WTC11 (cell line): ENCODE results near the gene PAFAH2. TPM values are rescaled to one million over a fixed set of nuclear protein-coding genes. Genes with fewer than 3 reads are reported as not detected.

Experiments
- ATAC-seq: fragments of 200-7000 bp; cut with Tn5 transposase; 2 replicates; pipeline ENCODE4 v1.10.0; 2021; ENCODE audit warnings: mild to moderate bottlenecking, moderate library complexity
- CTCF ChIA-PET: fragments of 300-600 bp; sonication (Branson Sonifier 250); formaldehyde crosslinking; loops from one replicate; lab custom pipeline; 2021; ENCODE audit warnings: antibody characterized with exemption; lab: Charles Lee
- POLR2A ChIA-PET: fragments of 350-600 bp; sonication (Branson Sonifier 250); formaldehyde crosslinking; loops from one replicate; lab custom pipeline; 2021; ENCODE audit warnings: antibody characterized with exemption; lab: Charles Lee
- DNase-seq: peaks from one replicate; pipeline ENCODE4 v3.0.0; 2021; ENCODE audit warnings: low spot score
- H3K27ac Mint-ChIP-seq: 2 replicates; pipeline ENCODE4 v1.8.0; 2021; ENCODE audit warnings: mixed read lengths
- H3K27me3 Mint-ChIP-seq: 2 replicates; pipeline ENCODE4 v1.8.0; 2021; ENCODE audit warnings: low read depth, mild to moderate bottlenecking, moderate library complexity, mixed read lengths
- H3K36me3 Mint-ChIP-seq: 2 replicates; pipeline ENCODE4 v1.8.0; 2021; ENCODE audit warnings: mixed read lengths
- H3K4me1 Mint-ChIP-seq: 2 replicates; pipeline ENCODE4 v1.8.0; 2022; ENCODE audit warnings: mixed read lengths
- H3K4me3 Mint-ChIP-seq: 2 replicates; pipeline ENCODE4 v1.8.0; 2021; ENCODE audit warnings: mild to moderate bottlenecking, moderate library complexity, mixed read lengths
- H3K9me3 Mint-ChIP-seq: 2 replicates; pipeline ENCODE4 v1.8.0; 2021; ENCODE audit warnings: mixed read lengths
- CBFB ChIP-seq: sonication (generic); formaldehyde crosslinking; IDR thresholded peaks from 2 replicates; pipeline ENCODE4 v1.8.1; 2022; ENCODE audit warnings: mild to moderate bottlenecking, low read depth, missing genetic modification reagents
- E2F5 ChIP-seq: sonication (generic); formaldehyde crosslinking; IDR thresholded peaks from 2 replicates; pipeline ENCODE4 v1.8.1; 2022; ENCODE audit warnings: mild to moderate bottlenecking, moderate library complexity, missing genetic modification reagents
- EMX1 ChIP-seq: fragments of 250-450 bp; sonication (Bioruptor Pico); IDR thresholded peaks from 2 replicates; pipeline ENCODE4 v1.8.0; 2021; ENCODE audit warnings: mild to moderate bottlenecking
- ETV6 ChIP-seq: sonication (generic); formaldehyde crosslinking; IDR thresholded peaks from 2 replicates; pipeline ENCODE4 v1.8.1; 2022; ENCODE audit warnings: mild to moderate bottlenecking, missing genetic modification reagents
- GABPB1 ChIP-seq: sonication (generic); formaldehyde crosslinking; IDR thresholded peaks from 2 replicates; pipeline ENCODE4 v1.8.1; 2023; ENCODE audit warnings: mild to moderate bottlenecking, missing genetic modification reagents
- HMGA2 ChIP-seq: fragments of 250-450 bp; sonication (Bioruptor Pico); IDR thresholded peaks from 2 replicates; pipeline ENCODE4 v1.4.0; 2021; ENCODE audit warnings: mild to moderate bottlenecking, moderate library complexity
- KAT7 ChIP-seq: sonication (generic); formaldehyde crosslinking; IDR thresholded peaks from 2 replicates; pipeline ENCODE4 v1.8.1; 2023; ENCODE audit warnings: missing genetic modification reagents, mild to moderate bottlenecking, borderline replicate concordance
- NFYB ChIP-seq: sonication (generic); formaldehyde crosslinking; conservative IDR thresholded peaks from 2 replicates; pipeline ENCODE4 v1.8.0; 2022; ENCODE audit warnings: low read depth, missing genetic modification reagents
- SP1 ChIP-seq: sonication (generic); formaldehyde crosslinking; conservative IDR thresholded peaks from 2 replicates; pipeline ENCODE4 v1.8.1; 2022; ENCODE audit warnings: missing genetic modification reagents
- STAT6 ChIP-seq: sonication (generic); formaldehyde crosslinking; conservative IDR thresholded peaks from 2 replicates; pipeline ENCODE4 v1.8.1; 2023; ENCODE audit warnings: mild to moderate bottlenecking, low read depth, missing genetic modification reagents, moderate library complexity
- ZNF121 ChIP-seq: sonication (generic); formaldehyde crosslinking; IDR thresholded peaks from 2 replicates; pipeline ENCODE4 v1.8.0; 2023; ENCODE audit warnings: missing genetic modification reagents
- ZNF219 ChIP-seq: sonication (generic); formaldehyde crosslinking; IDR thresholded peaks from 2 replicates; pipeline ENCODE4 v1.8.0; 2023; ENCODE audit warnings: missing genetic modification reagents, mild to moderate bottlenecking, borderline replicate concordance
- ZNF232 ChIP-seq: sonication (generic); formaldehyde crosslinking; IDR thresholded peaks from 2 replicates; pipeline ENCODE4 v1.8.0; 2022; ENCODE audit warnings: mild to moderate bottlenecking, missing genetic modification reagents
- ZNF512 ChIP-seq: sonication (generic); formaldehyde crosslinking; IDR thresholded peaks from 2 replicates; pipeline ENCODE4 v1.8.1; 2022; ENCODE audit warnings: missing genetic modification reagents, borderline replicate concordance
- ZNF671 ChIP-seq: fragments of 250-450 bp; sonication (Bioruptor Pico); IDR thresholded peaks from 2 replicates; pipeline ENCODE4 v1.8.0; 2021; ENCODE audit warnings: mild to moderate bottlenecking
- ZSCAN18 ChIP-seq: fragments of 250-450 bp; sonication (Bioruptor Pico); IDR thresholded peaks from 2 replicates; pipeline ENCODE4 v2.1.2; 2022; ENCODE audit warnings: mild to moderate bottlenecking, moderate library complexity
- total RNA-seq: library from RNA; stranded (reverse); gene quantifications from 3 replicates; pipeline ENCODE4 v1.2.3, GENCODE V29; 2021

The PAFAH2 gene
- total RNA-seq, 1 experiment from 2014 or later = 11.5 TPM

GRCh38 chr1:26016953-26017545 lies 19.2 kb upstream of the PAFAH2 start:
- Mint-ChIP-seq H3K4me3 (no peak overlapping the region), H3K27ac (no peak overlapping the region), H3K9me3 (no peaks in the 10 kb centered on the region)
- ChIA-PET CTCF (interaction anchor here (0.6 to 2.3 kb wide), 8 partner anchors 12 to 128 kb away, joined by 3 to 11 read pairs (median 6); partner anchors contain the start of genes PAFAH2 and SLC30A2), POLR2A (no interaction called here)
- DNase-seq (no peak), ATAC-seq (no peak)
- TF ChIP-seq HMGA2 (CRISPR knock-in tag) (no peak), NFYB (no peak), KAT7 (CRISPR knock-in tag) (no peak), E2F5 (CRISPR knock-in tag) (no peak)
- TF ChIP-seq, all 79 proteins: peak for 0
- Mint-ChIP-seq H3K36me3 (no peaks in the 10 kb centered on the region), H3K27me3 (no peaks in the 10 kb centered on the region; the same call in 1 of the 2 replicates), H3K4me1 (peaks cover 28% of the 10 kb centered on the region)

GRCh38 chr1:26016258-26016952 lies 18.5 kb upstream of the PAFAH2 start:
- no peak overlapping the region for H3K4me3 Mint-ChIP-seq
- no peak for TF ChIP-seq KAT7 (CRISPR knock-in tag)
- no peak for TF ChIP-seq STAT6 (CRISPR knock-in tag)
- TF ChIP-seq GABPB1 (CRISPR knock-in tag) = no peak
- no peak for TF ChIP-seq ZSCAN18 (CRISPR knock-in tag)
- TF ChIP-seq CBFB (CRISPR knock-in tag) = no peak
- no peak for TF ChIP-seq ZNF232
- no peak for TF ChIP-seq E2F5 (CRISPR knock-in tag)
- no peak for TF ChIP-seq SP1 (CRISPR knock-in tag)
- TF ChIP-seq ZNF219 = no peak
- TF ChIP-seq ZNF671 (CRISPR knock-in tag) = no peak
- TF ChIP-seq EMX1 (CRISPR knock-in tag) = no peak
- TF ChIP-seq ETV6 (CRISPR knock-in tag) = no peak
- TF ChIP-seq ZNF512 (CRISPR knock-in tag) = no peak
- no peak for TF ChIP-seq ZNF121 (CRISPR knock-in tag)
- TF ChIP-seq, all 79 proteins: peak for 0
- Mint-ChIP-seq H3K27me3 (no peaks in the 10 kb centered on the region; the same call in 1 of the 2 replicates), H3K27ac (no peak overlapping the region), H3K4me1 (peaks cover 25% of the 10 kb centered on the region), H3K36me3 (no peaks in the 10 kb centered on the region), H3K9me3 (no peaks in the 10 kb centered on the region)
- DNase-seq (no peak), ATAC-seq (no peak)
- CTCF ChIA-PET = interaction anchor here (0.6 to 2.3 kb wide), 8 partner anchors 12 to 129 kb away, joined by 3 to 11 read pairs (median 6); partner anchors contain the start of genes PAFAH2 and SLC30A2
- POLR2A ChIA-PET = no interaction called here
